Stimulated activated CD8-positive, alpha-beta memory T cell treated with anti-CD3 and anti-CD28 coated beads, Interleukin-12 subunit alpha, Interleukin-12 subunit beta, amount 100 ng/mL, for 4 hours (primary cell): ENCODE measurements around the gene AHSA1.
A peak's percentile ranks its signal among the peaks of the same experiment; 100 is the strongest.

Experiments
- DNase-seq: peaks from one replicate; pipeline ENCODE4 v3.0.0-alpha.2; 2020; ENCODE audit warnings: low read depth

Gene AHSA1

GRCh38 chr14:77473921-77474320 is 16.0 kb downstream of the AHSA1 start:
- DNase-seq, result no peak

GRCh38 chr14:77474479-77475177 is 16.7 kb downstream of the AHSA1 start:
- DNase-seq, result no peak

GRCh38 chr14:77475432-77476115 is 17.7 kb downstream of the AHSA1 start:
- DNase-seq, result no peak

GRCh38 chr14:77478029-77478428 is 20.1 kb downstream of the AHSA1 start:
- no peak for DNase-seq

- no peak for DNase-seq
These were observed 20.9 kb downstream of the AHSA1 start for GRCh38 chr14:77478796-77479195.

- DNase-seq, result no peak
These were observed 24.5 kb downstream of the AHSA1 start for GRCh38 chr14:77482422-77482821.

GRCh38 chr14:77485256-77485655 is 27.4 kb downstream of the AHSA1 start:
- no peak for DNase-seq

GRCh38 chr14:77485901-77486678 is 28.2 kb downstream of the AHSA1 start:
- DNase-seq, result no peak

- no peak for DNase-seq
These were observed 30.7 kb downstream of the AHSA1 start for GRCh38 chr14:77488558-77488957.

- DNase-seq, result no peak
These were observed 31.1 kb downstream of the AHSA1 start for GRCh38 chr14:77489041-77489440.

GRCh38 chr14:77490347-77490986 is 32.6 kb downstream of the AHSA1 start:
- DNase-seq, result no peak

GRCh38 chr14:77491056-77491455 is 33.2 kb downstream of the AHSA1 start:
- DNase-seq, result no peak

GRCh38 chr14:77495334-77495733 is 37.4 kb downstream of the AHSA1 start:
- DNase-seq, result no peak

- peak; percentile 17 for DNase-seq
These were observed 40.5 kb downstream of the AHSA1 start, which contains the start of gene ISM2 for GRCh38 chr14:77498120-77498979. Gene ISM2 (minus strand): TSS chr14:77498816. CDS start chr14:77498793, 23 bp downstream.

GRCh38 chr14:77498984-77499527 is 41.2 kb downstream of the AHSA1 start:
- no peak for DNase-seq

- no peak for DNase-seq
These were observed 44.4 kb downstream of the AHSA1 start for GRCh38 chr14:77502109-77502782.

GRCh38 chr14:77503138-77503537 is 45.2 kb downstream of the AHSA1 start:
- DNase-seq, result no peak

GRCh38 chr14:77505031-77505430 is 47.1 kb downstream of the AHSA1 start:
- DNase-seq, result no peak

- no peak for DNase-seq
These were observed 49.9 kb downstream of the AHSA1 start for GRCh38 chr14:77507762-77508161.

- no peak for DNase-seq
These were observed 50.4 kb downstream of the AHSA1 start for GRCh38 chr14:77508249-77508648.

GRCh38 chr14:77508876-77509275 is 51.0 kb downstream of the AHSA1 start:
- no peak for DNase-seq
